Thyroid gland (tissue), 4 donors: ENCODE results near the gene EMP1.

Experiments
- CTCF ChIP-seq, 6 experiments: fragments of 200-600 bp in 3 of 6; fragments of 450-650 bp in 3 of 6; sonication (generic) in 3 of 6; IDR thresholded peaks; one replicate each; pipeline ENCODE4 v1.5.1; 2016 to 2019; ENCODE audit warnings: antibody characterized with exemption in 6 of 6, mild to moderate bottlenecking in 2 of 6, inconsistent platforms in 1 of 6, moderate library complexity in 1 of 6
- POLR2A ChIP-seq, 2 donors: fragments of 450-650 bp; IDR thresholded peaks; one replicate each; pipeline ENCODE4 v1.6.1; 2017; ENCODE audit warnings: antibody characterized with exemption in 2 of 2, mild to moderate bottlenecking in 2 of 2, moderate library complexity in 1 of 2

- TF ChIP-seq CTCF (IDR thresholded peaks at IDR 0.05) (no peak), POLR2A (IDR thresholded peaks at IDR 0.05) (no peak)
Measured at GRCh38 chr12:13154027-13154538, 42.4 kb upstream of the EMP1 start.
